Skeletal muscle satellite cell (primary cell): ENCODE measurements around the gene DENND1B.
"Not testable (repeated sequence)": the region's sequence is repeated elsewhere in the genome, so short reads cannot be mapped to it uniquely, and the experiment has no call there.

ENCODE experiments used
- H3K27me3 ChIP-seq: 2 replicates; pipeline ENCODE4 v1.7.0; 2013; ENCODE audit warnings: low read length; ENCODE audit not compliant: control insufficient read depth, insufficient read depth
- H3K36me3 ChIP-seq: 2 replicates; pipeline ENCODE4 v1.7.0; 2013; ENCODE audit warnings: mild to moderate bottlenecking, control low read depth, low read length; ENCODE audit not compliant: insufficient read depth
- H3K4me1 ChIP-seq: 2 replicates; pipeline ENCODE4 v1.7.0; 2013; ENCODE audit warnings: low read length; ENCODE audit not compliant: control insufficient read depth, insufficient read depth
- H3K4me2 ChIP-seq: 2 replicates; pipeline ENCODE4 v1.7.0; 2013; ENCODE audit warnings: mild to moderate bottlenecking, low read length
- H3K4me3 ChIP-seq: 2 replicates; pipeline ENCODE4 v1.7.0; 2013; ENCODE audit warnings: low read length
- H3K9ac ChIP-seq: 2 replicates; pipeline ENCODE4 v1.7.0; 2013; ENCODE audit warnings: mild to moderate bottlenecking, low read depth, low read length, moderate library complexity
- H3K9me3 ChIP-seq: replicated peaks from 2 replicates; pipeline ENCODE4 v1.7.0; 2013; ENCODE audit warnings: mild to moderate bottlenecking, control low read depth, low read length

Gene DENND1B

GRCh38 chr1:197769287-197769686 lies 6.0 kb downstream of the DENND1B start:
- Histone ChIP-seq H3K9ac (no peak overlapping the region), H3K4me3 (no peak overlapping the region), H3K27me3 (no peaks in the 10 kb centered on the region), H3K4me2 (no peak overlapping the region), H3K36me3 (no peaks in the 10 kb centered on the region), H3K4me1 (peaks cover 11% of the 10 kb centered on the region), H3K9me3 (no peaks in the 10 kb centered on the region)

GRCh38 chr1:197768014-197768805 lies 7.1 kb downstream of the DENND1B start:
- no peak overlapping the region for H3K4me2 ChIP-seq
- H3K36me3 ChIP-seq = no peaks in the 10 kb centered on the region
- no peak overlapping the region for H3K9ac ChIP-seq
- H3K4me1 ChIP-seq = no peaks in the 10 kb centered on the region
- no peak overlapping the region for H3K4me3 ChIP-seq
- H3K27me3 ChIP-seq = no peaks in the 10 kb centered on the region
- no peaks in the 10 kb centered on the region for H3K9me3 ChIP-seq

DNA sequence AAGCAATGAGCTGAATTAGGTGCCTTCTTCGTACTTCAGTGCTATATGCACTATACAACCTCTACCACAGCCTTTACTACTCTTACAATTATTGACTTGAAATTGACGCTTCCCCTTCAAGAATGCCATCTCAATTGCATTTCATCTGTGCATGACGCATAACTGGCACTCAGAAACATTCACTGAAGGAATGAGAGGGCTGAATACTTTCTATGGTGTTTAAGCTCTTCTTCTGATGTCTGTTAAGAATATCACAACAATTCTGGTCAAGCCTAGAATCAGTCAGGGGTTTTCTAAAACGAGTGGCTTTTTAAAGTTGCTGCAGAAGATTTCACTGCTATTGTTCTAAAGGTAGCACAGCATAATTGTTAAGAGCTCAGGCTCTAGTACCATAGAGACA lies 11.5 kb downstream of the DENND1B start:
- Histone ChIP-seq H3K4me2 (no peak overlapping the region), H3K4me3 (no peak overlapping the region), H3K9ac (no peak overlapping the region), H3K9me3 (no peaks in the 10 kb centered on the region), H3K4me1 (no peaks in the 10 kb centered on the region), H3K36me3 (no peaks in the 10 kb centered on the region), H3K27me3 (no peaks in the 10 kb centered on the region)

DNA sequence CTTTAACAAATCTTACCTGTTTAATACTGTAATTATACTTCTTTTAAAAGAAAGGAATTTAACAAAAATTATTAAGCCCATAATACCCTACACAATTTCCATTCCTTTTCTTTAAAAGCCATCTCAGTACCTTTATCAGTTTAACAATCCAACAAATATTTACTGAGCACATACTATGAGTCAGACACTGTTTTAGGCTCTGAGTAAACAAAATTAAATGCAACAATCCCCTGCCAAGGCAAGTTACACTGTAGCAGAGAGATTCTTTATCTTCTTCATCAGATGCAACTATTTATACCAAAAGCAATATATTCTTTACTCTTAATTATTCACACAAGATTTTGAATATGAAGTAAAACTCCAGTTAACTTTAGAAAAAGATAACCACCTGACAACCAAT lies 12.0 kb downstream of the DENND1B start:
- no peaks in the 10 kb centered on the region for H3K4me1 ChIP-seq
- no peaks in the 10 kb centered on the region for H3K27me3 ChIP-seq
- H3K36me3 ChIP-seq = no peaks in the 10 kb centered on the region
- no peak overlapping the region for H3K9ac ChIP-seq
- no peaks in the 10 kb centered on the region for H3K9me3 ChIP-seq
- H3K4me2 ChIP-seq = no peak overlapping the region
- H3K4me3 ChIP-seq = no peak overlapping the region

DNA sequence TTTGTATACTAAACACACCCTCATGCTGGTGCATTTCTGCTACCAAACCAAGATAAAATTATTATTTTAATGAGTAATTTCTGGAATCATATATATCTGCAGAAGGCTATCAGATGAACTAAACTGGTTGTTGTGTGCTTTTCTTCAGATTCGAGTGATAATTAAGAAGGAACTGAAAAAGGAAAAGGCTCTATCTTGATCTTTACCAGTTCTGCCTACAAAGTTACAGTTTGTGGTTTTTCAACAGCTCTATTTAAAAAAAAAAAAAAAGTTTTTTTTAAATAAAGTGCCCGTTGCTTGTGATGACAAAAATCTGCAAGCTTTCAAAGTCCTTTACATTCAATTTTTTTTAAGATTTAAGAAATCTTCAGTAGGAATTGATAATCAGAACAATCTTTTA lies 13.6 kb downstream of the DENND1B start:
- Histone ChIP-seq H3K4me1 (no peaks in the 10 kb centered on the region), H3K9ac (no peak overlapping the region), H3K27me3 (no peaks in the 10 kb centered on the region), H3K4me3 (no peak overlapping the region), H3K36me3 (no peaks in the 10 kb centered on the region), H3K9me3 (no peaks in the 10 kb centered on the region), H3K4me2 (no peak overlapping the region)

- H3K4me3 ChIP-seq, H3K4me1 ChIP-seq, H3K27me3 ChIP-seq, H3K36me3 ChIP-seq, H3K9me3 ChIP-seq, H3K9ac ChIP-seq, H3K4me2 ChIP-seq: not testable (repeated sequence)
Observed at GRCh38 chr1:197755553-197755952, 19.7 kb downstream of the DENND1B start.

- H3K9me3 ChIP-seq, H3K9ac ChIP-seq, H3K4me1 ChIP-seq, H3K4me3 ChIP-seq, H3K36me3 ChIP-seq, H3K4me2 ChIP-seq, H3K27me3 ChIP-seq: not testable (repeated sequence)
Observed at GRCh38 chr1:197752652-197753164, 22.6 kb downstream of the DENND1B start.

DNA sequence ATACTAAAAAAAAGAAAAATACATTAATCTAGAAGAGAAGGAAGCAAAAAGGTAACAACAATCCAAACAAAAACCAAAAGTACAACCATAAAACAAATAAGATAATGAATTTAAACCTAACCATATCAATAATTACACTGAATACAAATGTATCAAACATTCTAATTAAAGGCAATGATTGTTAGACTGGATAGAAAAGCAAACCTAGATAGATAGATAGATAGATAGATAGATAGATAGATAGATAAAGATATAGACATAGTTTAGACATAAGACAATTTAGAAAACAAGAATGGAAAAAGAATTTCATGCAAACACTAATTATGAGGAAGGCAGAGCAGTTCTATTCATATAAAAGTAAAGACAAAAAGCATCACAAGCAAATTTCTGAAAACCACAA lies 24.9 kb downstream of the DENND1B start:
- Histone ChIP-seq H3K4me3 (no peak overlapping the region), H3K9me3 (no peaks in the 10 kb centered on the region), H3K9ac (no peak overlapping the region), H3K4me1 (no peaks in the 10 kb centered on the region), H3K27me3 (no peaks in the 10 kb centered on the region), H3K4me2 (no peak overlapping the region), H3K36me3 (no peaks in the 10 kb centered on the region)

GRCh38 chr1:197745911-197746310 lies 29.4 kb downstream of the DENND1B start:
- Histone ChIP-seq H3K9me3 (no peaks in the 10 kb centered on the region), H3K9ac (no peak overlapping the region), H3K4me2 (no peak overlapping the region), H3K4me1 (no peaks in the 10 kb centered on the region), H3K36me3 (no peaks in the 10 kb centered on the region), H3K27me3 (no peaks in the 10 kb centered on the region), H3K4me3 (no peak overlapping the region)

DNA sequence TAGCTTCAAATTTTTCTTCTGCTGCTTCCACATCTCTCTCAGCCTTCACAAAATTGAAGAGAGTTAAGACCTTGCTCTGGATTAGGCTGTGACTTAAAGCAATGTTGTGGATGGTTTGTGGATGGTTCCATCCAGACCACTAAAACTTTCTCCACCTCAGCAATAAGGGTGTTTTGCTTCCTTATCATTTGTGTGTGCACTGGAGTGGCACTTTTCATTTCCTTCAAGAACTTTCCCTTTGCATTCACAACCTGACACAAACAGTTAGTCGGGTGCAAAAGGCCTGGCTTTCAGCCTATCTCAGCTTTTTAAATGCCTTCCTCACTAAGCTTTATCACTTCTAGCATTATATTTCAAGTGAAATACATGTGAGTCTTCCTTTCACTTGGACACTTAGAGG lies 30.3 kb downstream of the DENND1B start:
- Histone ChIP-seq H3K36me3 (no peaks in the 10 kb centered on the region), H3K9ac (no peak overlapping the region), H3K4me3 (no peak overlapping the region)

DNA sequence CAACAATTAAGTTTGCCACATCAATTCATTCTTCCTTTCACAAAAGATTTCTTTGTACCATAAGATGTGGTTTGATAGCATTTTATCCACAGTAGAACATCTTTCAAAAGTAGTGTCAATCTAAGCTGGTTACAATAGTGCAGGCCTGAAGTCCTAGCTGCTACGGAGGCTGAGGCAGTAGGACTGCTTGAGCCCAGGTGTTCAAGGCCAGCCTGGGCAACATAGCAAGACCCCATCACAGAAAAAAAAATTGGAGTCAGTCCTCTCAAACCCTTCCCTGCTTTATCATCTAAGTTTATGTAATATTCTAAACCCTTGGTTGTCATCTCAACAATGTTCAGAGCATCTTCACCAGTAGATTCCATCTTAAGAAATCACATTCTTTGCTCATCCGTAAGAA lies 31.7 kb downstream of the DENND1B start:
- Histone ChIP-seq H3K27me3 (no peaks in the 10 kb centered on the region), H3K9ac (no peak overlapping the region), H3K4me3 (no peak overlapping the region), H3K9me3 (no peaks in the 10 kb centered on the region), H3K4me2 (no peak overlapping the region), H3K4me1 (no peaks in the 10 kb centered on the region), H3K36me3 (no peaks in the 10 kb centered on the region)

More for the DNA sequence above, 30.3 kb downstream of the DENND1B start:
- H3K4me1 ChIP-seq = no peaks in the 10 kb centered on the region
- H3K4me2 ChIP-seq = no peak overlapping the region
- no peaks in the 10 kb centered on the region for H3K27me3 ChIP-seq
- no peaks in the 10 kb centered on the region for H3K9me3 ChIP-seq

DNA sequence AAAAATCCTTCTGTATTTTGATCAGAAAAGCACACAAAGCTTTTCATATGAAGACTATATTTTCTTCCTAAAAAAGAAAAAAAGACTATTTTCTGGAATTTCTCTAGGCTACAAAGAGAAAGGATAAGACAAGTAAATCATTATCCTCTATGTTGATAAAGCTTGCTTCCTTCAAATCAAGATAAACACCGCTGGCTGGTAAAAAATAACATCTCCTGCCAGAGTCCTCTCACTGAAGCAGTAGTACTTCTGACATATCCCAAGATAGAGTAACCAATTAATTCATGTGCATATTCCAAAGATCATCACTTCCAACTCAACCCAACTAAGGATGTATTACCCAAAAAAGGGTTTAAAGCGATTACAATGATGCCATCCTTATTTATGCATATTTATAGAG lies 34.3 kb downstream of the DENND1B start:
- H3K4me1 ChIP-seq = peaks cover 4% of the 10 kb centered on the region
- H3K4me2 ChIP-seq = no peak overlapping the region
- no peak overlapping the region for H3K9ac ChIP-seq
- no peaks in the 10 kb centered on the region for H3K9me3 ChIP-seq
- no peaks in the 10 kb centered on the region for H3K36me3 ChIP-seq
- no peaks in the 10 kb centered on the region for H3K27me3 ChIP-seq
- no peak overlapping the region for H3K4me3 ChIP-seq
